ENCODE results near the gene NELFCD. TPM values are rescaled to one million over a fixed set of nuclear protein-coding genes. Genes with fewer than 3 reads are reported as not detected.
A peak's percentile ranks its signal among the peaks of the same experiment; 100 is the strongest.

Gene NELFCD
- total and polyA plus RNA-seq, 10 of the 15 experiments (the other 5 are each of a cell fraction or from before 2014, with no cell fraction given): 8.9 to 109 (median 82.9) TPM

DNA sequence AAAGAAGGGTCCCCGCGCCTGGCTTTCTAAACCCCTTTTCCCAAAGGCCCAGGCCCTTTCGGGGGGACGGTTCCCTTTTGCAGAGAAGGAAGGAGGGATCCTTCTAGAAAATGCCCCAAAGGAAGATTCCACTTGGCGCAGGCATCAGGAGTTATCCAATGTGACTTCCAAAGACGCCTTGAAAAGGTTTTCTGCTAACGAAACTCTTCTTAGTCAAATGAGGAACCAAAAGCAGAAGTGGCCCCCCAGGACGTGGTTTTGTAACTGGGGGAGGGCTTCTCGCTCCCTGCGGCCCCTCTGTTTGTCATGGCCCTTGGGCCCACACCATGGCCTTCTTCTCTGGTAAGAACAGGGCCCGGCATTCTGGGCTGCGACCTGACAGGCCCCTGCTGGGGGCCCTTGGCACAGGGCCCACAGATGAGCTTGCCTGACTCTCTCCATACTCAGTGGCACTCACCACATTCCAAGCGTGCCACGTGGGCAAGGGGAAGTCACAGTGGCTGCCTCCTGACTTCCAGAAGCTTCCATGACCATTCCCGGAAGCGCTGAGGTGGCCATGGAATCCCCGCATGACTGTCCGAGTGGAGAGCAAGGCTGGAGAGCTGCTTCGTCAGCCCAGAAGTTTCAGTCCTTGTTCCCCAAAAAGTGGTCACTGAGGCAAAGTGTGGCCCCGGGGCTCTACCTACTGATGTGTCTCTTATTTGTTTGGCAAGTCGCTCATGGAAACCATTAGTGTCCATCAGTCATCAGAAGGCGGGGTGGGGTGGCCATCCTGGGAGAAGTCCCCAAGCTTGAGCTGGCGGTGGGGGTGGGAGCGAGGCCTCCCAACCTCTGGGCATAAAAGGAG lies 26.8 kb downstream of the NELFCD start (continued):
- TF ChIP-seq, protein P1, sequence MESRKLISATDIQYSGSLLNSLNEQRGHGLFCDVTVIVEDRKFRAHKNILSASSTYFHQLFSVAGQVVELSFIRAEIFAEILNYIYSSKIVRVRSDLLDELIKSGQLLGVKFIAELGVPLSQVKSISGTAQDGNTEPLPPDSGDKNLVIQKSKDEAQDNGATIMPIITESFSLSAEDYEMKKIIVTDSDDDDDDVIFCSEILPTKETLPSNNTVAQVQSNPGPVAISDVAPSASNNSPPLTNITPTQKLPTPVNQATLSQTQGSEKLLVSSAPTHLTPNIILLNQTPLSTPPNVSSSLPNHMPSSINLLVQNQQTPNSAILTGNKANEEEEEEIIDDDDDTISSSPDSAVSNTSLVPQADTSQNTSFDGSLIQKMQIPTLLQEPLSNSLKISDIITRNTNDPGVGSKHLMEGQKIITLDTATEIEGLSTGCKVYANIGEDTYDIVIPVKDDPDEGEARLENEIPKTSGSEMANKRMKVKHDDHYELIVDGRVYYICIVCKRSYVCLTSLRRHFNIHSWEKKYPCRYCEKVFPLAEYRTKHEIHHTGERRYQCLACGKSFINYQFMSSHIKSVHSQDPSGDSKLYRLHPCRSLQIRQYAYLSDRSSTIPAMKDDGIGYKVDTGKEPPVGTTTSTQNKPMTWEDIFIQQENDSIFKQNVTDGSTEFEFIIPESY (IDR thresholded peaks at IDR 0.05): 0 out of 2 replicates have a peak, but pooled peaks have one; percentile 31
- TF ChIP-seq STAT3 (IDR thresholded peaks at IDR 0.05; ENCODE audit: low read depth, low read length) (no peak; the same call in 1 of the 2 replicates), TCF7 (IDR thresholded peaks at IDR 0.05; ENCODE audit: borderline replicate concordance) (no peak; the same call in 1 of the 2 replicates), ZNF622 (IDR thresholded peaks at IDR 0.05) (no peak), KLF5 (IDR thresholded peaks at IDR 0.05; ENCODE audit: partially characterized antibody) (no peak), PAX5 (IDR thresholded peaks at IDR 0.05; ENCODE audit: borderline replicate concordance, low read depth, low read length) (peak; percentile 91), ELK1 (IDR thresholded peaks at IDR 0.05; ENCODE audit: low read depth, low read length) (no peak), KAT2A (conservative IDR thresholded peaks at IDR 0.05; ENCODE audit: control insufficient read depth, low read depth, low read length) (no peak), E2F8 (IDR thresholded peaks at IDR 0.05; ENCODE audit: low read depth, partially characterized antibody) (no peak), FOS (IDR thresholded peaks at IDR 0.05; ENCODE audit: borderline replicate concordance, extremely low read depth, insufficient read length) (no peak), CHD2 (IDR thresholded peaks at IDR 0.05; ENCODE audit: borderline replicate concordance, low read depth, low read length) (peak; percentile 60; the same call in 1 of the 2 replicates), ZNF207 (IDR thresholded peaks at IDR 0.05; ENCODE audit: borderline replicate concordance) (peak; percentile 71; the same call in 1 of the 2 replicates), MYC (IDR thresholded peaks at IDR 0.05; ENCODE audit: insufficient read depth, insufficient read length, insufficient replicate concordance, low read length, severe bottlenecking) (no peak), SMAD1 (IDR thresholded peaks at IDR 0.05; ENCODE audit: low read depth, partially characterized antibody) (peak; percentile 40), ZNF384 (IDR thresholded peaks at IDR 0.05; ENCODE audit: borderline replicate concordance, low read depth, low read length) (no peak), SRF (IDR thresholded peaks at IDR 0.05; ENCODE audit: low read depth in 2 of 2, low read length in 2 of 2) (peak in 1 of 2 experiments; percentile 83; a peak in 2 of 4 replicates)
- TF ChIP-seq, protein P2, sequence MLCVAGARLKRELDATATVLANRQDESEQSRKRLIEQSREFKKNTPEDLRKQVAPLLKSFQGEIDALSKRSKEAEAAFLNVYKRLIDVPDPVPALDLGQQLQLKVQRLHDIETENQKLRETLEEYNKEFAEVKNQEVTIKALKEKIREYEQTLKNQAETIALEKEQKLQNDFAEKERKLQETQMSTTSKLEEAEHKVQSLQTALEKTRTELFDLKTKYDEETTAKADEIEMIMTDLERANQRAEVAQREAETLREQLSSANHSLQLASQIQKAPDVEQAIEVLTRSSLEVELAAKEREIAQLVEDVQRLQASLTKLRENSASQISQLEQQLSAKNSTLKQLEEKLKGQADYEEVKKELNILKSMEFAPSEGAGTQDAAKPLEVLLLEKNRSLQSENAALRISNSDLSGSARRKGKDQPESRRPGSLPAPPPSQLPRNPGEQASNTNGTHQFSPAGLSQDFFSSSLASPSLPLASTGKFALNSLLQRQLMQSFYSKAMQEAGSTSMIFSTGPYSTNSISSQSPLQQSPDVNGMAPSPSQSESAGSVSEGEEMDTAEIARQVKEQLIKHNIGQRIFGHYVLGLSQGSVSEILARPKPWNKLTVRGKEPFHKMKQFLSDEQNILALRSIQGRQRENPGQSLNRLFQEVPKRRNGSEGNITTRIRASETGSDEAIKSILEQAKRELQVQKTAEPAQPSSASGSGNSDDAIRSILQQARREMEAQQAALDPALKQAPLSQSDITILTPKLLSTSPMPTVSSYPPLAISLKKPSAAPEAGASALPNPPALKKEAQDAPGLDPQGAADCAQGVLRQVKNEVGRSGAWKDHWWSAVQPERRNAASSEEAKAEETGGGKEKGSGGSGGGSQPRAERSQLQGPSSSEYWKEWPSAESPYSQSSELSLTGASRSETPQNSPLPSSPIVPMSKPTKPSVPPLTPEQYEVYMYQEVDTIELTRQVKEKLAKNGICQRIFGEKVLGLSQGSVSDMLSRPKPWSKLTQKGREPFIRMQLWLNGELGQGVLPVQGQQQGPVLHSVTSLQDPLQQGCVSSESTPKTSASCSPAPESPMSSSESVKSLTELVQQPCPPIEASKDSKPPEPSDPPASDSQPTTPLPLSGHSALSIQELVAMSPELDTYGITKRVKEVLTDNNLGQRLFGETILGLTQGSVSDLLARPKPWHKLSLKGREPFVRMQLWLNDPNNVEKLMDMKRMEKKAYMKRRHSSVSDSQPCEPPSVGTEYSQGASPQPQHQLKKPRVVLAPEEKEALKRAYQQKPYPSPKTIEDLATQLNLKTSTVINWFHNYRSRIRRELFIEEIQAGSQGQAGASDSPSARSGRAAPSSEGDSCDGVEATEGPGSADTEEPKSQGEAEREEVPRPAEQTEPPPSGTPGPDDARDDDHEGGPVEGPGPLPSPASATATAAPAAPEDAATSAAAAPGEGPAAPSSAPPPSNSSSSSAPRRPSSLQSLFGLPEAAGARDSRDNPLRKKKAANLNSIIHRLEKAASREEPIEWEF (IDR thresholded peaks at IDR 0.05; ENCODE audit: insufficient replicate concordance, low read depth, low read length): no peak
